Pancreas (tissue), 10 donors: ENCODE data around the gene ANGPTL2. TPM values are rescaled to one million over a fixed set of nuclear protein-coding genes. Genes with fewer than 3 reads are reported as not detected.

Experiments used
- ATAC-seq, 4 donors: fragments of 200-7000 bp; cut with Tn5 transposase; one replicate each; pipeline versions ENCODE4 v1.8.0 to v1.9.1; 2020; ENCODE audit warnings: mild to moderate bottlenecking in 4 of 4, moderate library complexity in 4 of 4
- DNase-seq, 6 donors: peaks; one replicate each; pipeline ENCODE4 v3.0.0-alpha.2; 2020
- FAIRE-seq: peaks from 2 replicates; lab custom pipeline; 2012; peaks lifted over from hg19 to GRCh38; lab: Jason Lieb, UNC
- H3K27ac ChIP-seq, 4 donors: fragments of 200-600 bp; sonication (generic); 1 replicate in 3 of 4; 2 replicates in 1 of 4; pipeline versions ENCODE4 v1.5.0 to v1.8.0; 2020
- H3K27me3 ChIP-seq, 4 donors: fragments of 200-600 bp; one replicate each; pipeline ENCODE4 v1.8.0; 2021
- H3K36me3 ChIP-seq, 3 donors: fragments of 200-600 bp; sonication (generic) in 1 of 3; one replicate each; pipeline versions ENCODE4 v1.5.0 to v1.8.0; 2020 to 2021
- H3K4me1 ChIP-seq, 3 donors: fragments of 200-600 bp; one replicate each; pipeline ENCODE4 v1.8.0; 2021
- H3K4me3 ChIP-seq, 4 donors: fragments of 200-600 bp; sonication (generic) in 2 of 4; one replicate each; pipeline versions ENCODE4 v1.5.0 to v1.8.0; 2020 to 2021
- H3K9me3 ChIP-seq, 4 donors: fragments of 200-600 bp; one replicate each; pipeline ENCODE4 v1.8.0; 2021
- CTCF ChIP-seq, 4 donors: fragments of 200-600 bp; sonication (generic) in 3 of 4; IDR thresholded peaks; one replicate each; pipeline versions ENCODE4 v1.5.0 to v1.8.0; 2021; ENCODE audit warnings: antibody characterized with exemption in 4 of 4
- WGBS, 2 donors: extraction: QIAGEN DNeasy Blood & Tissue Kit; methylation state at CpG; one replicate each; pipeline ENCODE4 v1.1.7; 2013; 5-methylcytosine and 5-hydroxymethylcytosine counted together
- intact Hi-C, 3 donors: fragments of 100-400 bp; cut with DNase I; formaldehyde crosslinking; loops; one replicate each; pipeline versions ENCODE4 v1.11.1 to v1.14.2; 2022
- polyA plus RNA-seq, 2 donors: library from polyadenylated mRNA; stranded (reverse); fragments of 200-250 nt; gene quantifications; one replicate each; pipeline ENCODE4 v1.2.3, GENCODE V29; 2013
- total RNA-seq, 6 donors: library from RNA; stranded (reverse); fragmentation: NEBNext Ultra II Directional in 4 of 6; extraction: Animal tissue kit (Norgen Biotek cat#: 25700) in 4 of 6; gene quantifications; one replicate each; pipeline versions ENCODE4 v1.2.1 to v1.2.4, GENCODE V29; 2021 to 2023
- donor health status: healthy with polysubstance abuse.
- donor health status: DM: no; HTN: no; CAD: no; lungs with moderate emphysema.
- donor health status: DM: no; HTN: no; CAD: no.
- donor health status: control.
- donor health status: control.
- donor health status: Bipolar disorder and iron deficiency.
- donor health status: DM: yes; HTN: yes; CAD: no.
- donor health status: DM: no; HTN: no; CAD: no.
- donor health status: DM: no; HTN: no; CAD: no.
- donor health status: DM: yes; HTN: yes; CAD: no.

ANGPTL2 gene
- total and polyA plus RNA-seq, 8 donors = 1.2 to 4.6 (median 2.3) TPM

DNA sequence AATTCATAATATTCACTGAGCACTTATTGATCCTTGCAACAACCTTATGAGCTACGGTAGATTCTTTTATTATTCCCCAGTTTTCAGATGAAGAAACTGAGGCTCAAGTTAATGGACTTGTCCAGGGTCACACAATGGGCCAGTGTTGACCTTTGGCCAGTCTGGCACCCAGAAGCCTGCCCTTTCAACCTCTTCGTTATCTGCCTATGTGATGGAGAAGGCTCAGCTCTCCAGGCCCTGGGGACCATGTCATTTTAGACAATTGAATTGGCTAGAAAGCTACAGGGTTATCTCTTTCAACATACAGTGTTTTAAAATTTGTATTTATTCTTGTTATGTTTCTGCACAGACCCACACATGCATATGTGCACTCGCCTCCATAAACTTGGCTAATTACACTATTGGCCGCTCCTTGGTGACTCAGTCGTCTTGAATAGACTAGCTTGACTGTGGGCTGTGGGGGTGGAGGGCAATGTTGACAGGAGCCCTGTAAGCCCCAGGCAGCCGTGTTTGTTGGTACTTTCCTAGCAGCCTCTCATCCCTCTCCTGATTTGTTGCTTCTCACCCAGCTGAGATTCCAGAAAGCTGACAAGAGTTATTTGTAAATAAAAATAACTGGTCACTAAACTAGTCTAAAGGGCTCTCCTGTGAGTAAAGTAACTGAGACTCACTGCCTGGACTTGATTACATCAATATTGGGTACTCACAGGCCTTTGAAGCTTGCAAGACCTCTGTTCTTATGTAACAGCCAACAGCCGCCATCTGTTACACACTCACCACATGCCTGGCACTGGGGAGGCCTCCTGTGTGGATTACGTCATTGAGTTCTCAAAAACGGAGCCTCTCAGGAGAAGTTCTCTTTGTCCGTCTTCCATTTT lies 8.5 kb upstream of the ANGPTL2 start:
- no peaks in the 10 kb centered on the region for H3K9me3 ChIP-seq
- FAIRE-seq (no peak), DNase-seq (no peak), ATAC-seq (peak in 3 of 4 donors; percentile 30 to 72 (median 69))
- H3K27me3 ChIP-seq = no peaks in the 10 kb centered on the region
- TF ChIP-seq CTCF (IDR thresholded peaks at IDR 0.05) = no peak
- peak overlapping the region in 1 of 4 donors; percentile 37 for H3K27ac ChIP-seq
- no peaks in the 10 kb centered on the region for H3K36me3 ChIP-seq
- no peak overlapping the region for H3K4me3 ChIP-seq
- intact Hi-C loops = no loop called here
- peaks cover 0 to 9% (median 0%) of the 10 kb centered on the region in 3 donors for H3K4me1 ChIP-seq
- WGBS, 2 donors = 88% methylated on average over 10 of the region's 10 CpGs

DNA sequence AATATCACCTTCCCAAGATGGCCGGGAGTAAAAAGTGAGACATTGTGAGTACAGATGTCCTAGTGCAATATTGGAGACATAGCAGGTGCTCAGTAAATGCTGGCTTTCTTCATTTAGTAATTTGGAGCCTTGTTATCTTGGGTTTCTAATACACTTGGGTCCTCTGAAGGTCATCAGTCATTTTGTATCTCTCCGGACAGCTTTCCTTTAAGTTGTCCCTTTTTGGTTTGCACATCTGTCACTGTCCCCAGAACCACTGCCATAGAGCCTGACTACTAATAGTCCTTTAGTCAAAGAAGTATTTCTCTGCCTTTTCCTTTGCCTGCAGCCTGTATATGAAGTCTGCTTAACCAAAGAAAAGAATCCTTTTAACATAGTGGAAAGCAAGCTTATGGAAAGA lies 7.8 kb upstream of the ANGPTL2 start:
- Histone ChIP-seq H3K9me3 (no peaks in the 10 kb centered on the region), H3K27me3 (no peaks in the 10 kb centered on the region), H3K4me3 (no peak overlapping the region), H3K36me3 (no peaks in the 10 kb centered on the region), H3K27ac (no peak overlapping the region), H3K4me1 (peaks cover 0 to 9% (median 0%) of the 10 kb centered on the region in 3 donors)
- no peak for TF ChIP-seq CTCF (IDR thresholded peaks at IDR 0.05)
- intact Hi-C loops = no loop called here
- WGBS, 2 donors = 86 to 92% methylated on average over 2 of the region's 2 CpGs
- ATAC-seq = no peak
- FAIRE-seq = no peak
- no peak for DNase-seq

DNA sequence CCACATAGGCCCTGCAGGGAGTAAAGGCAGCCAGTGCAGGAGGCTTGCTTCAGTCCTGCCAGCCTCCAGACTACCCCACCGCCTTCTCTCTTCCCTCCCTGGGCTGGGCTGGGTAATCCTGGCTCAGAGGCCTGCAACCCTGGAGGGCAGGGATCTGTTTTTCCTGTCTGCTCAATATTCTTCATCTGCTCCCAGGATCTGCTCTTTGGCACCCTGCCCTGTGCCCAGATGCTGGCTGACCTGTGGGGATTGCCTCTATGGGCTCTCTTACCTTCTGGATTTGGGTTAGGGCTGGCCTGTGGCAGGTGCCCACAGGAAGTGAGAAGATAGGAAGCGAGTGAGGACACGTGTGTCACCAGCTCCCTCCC lies 7.3 kb upstream of the ANGPTL2 start:
- Histone ChIP-seq H3K4me3 (no peak overlapping the region), H3K27ac (no peak overlapping the region), H3K27me3 (no peaks in the 10 kb centered on the region), H3K36me3 (no peaks in the 10 kb centered on the region), H3K9me3 (no peaks in the 10 kb centered on the region), H3K4me1 (peaks cover 0 to 9% (median 0%) of the 10 kb centered on the region in 3 donors)
- TF ChIP-seq CTCF (IDR thresholded peaks at IDR 0.05) = no peak
- no peak for FAIRE-seq
- no peak for ATAC-seq
- 82 to 88% methylated on average over 3 of the region's 3 CpGs for WGBS, 2 donors
- DNase-seq = no peak
- intact Hi-C loops = no loop called here

DNA sequence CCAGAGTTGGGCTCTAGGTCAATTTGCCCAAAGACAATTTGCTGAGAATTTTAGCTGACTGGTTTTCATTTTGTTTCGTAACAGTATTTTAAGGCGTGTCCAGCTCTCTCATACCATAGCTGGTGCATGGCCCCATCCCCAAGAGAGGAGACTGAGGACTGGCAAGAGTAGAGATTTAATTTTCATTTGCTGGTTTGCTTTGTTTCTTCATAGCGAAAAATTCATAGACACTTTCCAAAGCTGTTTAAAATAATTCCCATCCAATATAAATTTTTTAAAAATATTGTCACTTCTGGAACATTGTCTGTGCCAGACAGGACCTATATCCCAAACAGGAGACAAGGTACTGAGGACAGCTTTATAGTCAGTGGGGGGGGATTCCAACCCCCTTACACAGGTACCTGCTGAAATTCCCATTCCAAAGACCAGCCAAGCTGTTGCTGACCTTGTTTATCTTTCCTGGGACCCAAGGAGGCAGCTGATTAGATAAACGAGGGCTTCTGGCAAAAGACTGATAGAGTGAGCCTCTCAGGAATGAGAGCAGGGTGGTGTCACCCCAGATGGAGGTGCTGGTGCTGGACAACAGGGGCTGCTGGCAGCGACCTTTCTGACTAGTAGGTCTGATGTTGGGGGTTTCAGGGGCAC lies 6.8 kb upstream of the ANGPTL2 start:
- Histone ChIP-seq H3K9me3 (no peaks in the 10 kb centered on the region), H3K27ac (no peak overlapping the region), H3K4me1 (peaks cover 0 to 9% (median 0%) of the 10 kb centered on the region in 3 donors), H3K36me3 (no peaks in the 10 kb centered on the region), H3K27me3 (no peaks in the 10 kb centered on the region), H3K4me3 (no peak overlapping the region)
- no peak for FAIRE-seq
- no peak for ATAC-seq
- no peak for DNase-seq
- no peak for TF ChIP-seq CTCF (IDR thresholded peaks at IDR 0.05)
- WGBS, 2 donors = 68 to 72% methylated on average over 5 of the region's 5 CpGs
- intact Hi-C loops = no loop called here
